Cardiac muscle cell (in vitro differentiated cells and primary cell): ENCODE data around the gene TBC1D3E. TPM values are rescaled to one million over a fixed set of nuclear protein-coding genes. Genes with fewer than 3 reads are reported as not detected.
"Not testable (repeated sequence)": the region's sequence is repeated elsewhere in the genome, so short reads cannot be mapped to it uniquely, and the experiment has no call there.

ENCODE experiments used
- DNase-seq, 2 donors: peaks; one replicate each; pipeline versions ENCODE4 v3.0.0 to v3.0.0-alpha.2; 2010 to 2017; ENCODE audit warnings: low read depth in 1 of 2, low spot score in 1 of 2
- H3K27ac ChIP-seq: fragments of 200-600 bp; sonication (generic); 2 replicates; pipeline ENCODE4 v1.5.1; 2016
- H3K27me3 ChIP-seq: fragments of 200-600 bp; sonication (generic); 2 replicates; pipeline ENCODE4 v1.6.0; 2016; ENCODE audit warnings: control low read depth
- H3K36me3 ChIP-seq: fragments of 200-600 bp; sonication (generic); 2 replicates; pipeline ENCODE4 v1.5.1; 2016; ENCODE audit warnings: control low read depth
- H3K4me1 ChIP-seq: fragments of 200-600 bp; sonication (generic); 2 replicates; pipeline ENCODE4 v1.8.1; 2017; ENCODE audit warnings: low read depth, mild to moderate bottlenecking, mixed run types
- H3K4me3 ChIP-seq: fragments of 200-600 bp; sonication (generic); 2 replicates; pipeline ENCODE4 v1.5.1; 2016; ENCODE audit warnings: mild to moderate bottlenecking
- H3K9me3 ChIP-seq: fragments of 200-600 bp; sonication (generic); 2 replicates; pipeline ENCODE4 v1.5.1; 2017; ENCODE audit warnings: low read depth, mild to moderate bottlenecking, control low read depth
- polyA plus RNA-seq: library from polyadenylated mRNA; unstranded; fragments of >200 nt; fragmentation: Nextera tagmentation; extraction: Ambion mirVana; gene quantifications from 2 replicates; pipeline ENCODE4 v1.2.1, GENCODE V29; 2016
- total RNA-seq: library from RNA; depleted of rRNA; stranded (reverse); fragments of >200 nt; gene quantifications from 2 replicates; pipeline ENCODE4 v1.2.3, GENCODE V29; 2016

TBC1D3E gene
- total RNA-seq: 1.6 and 4.9 TPM in 2 replicates
- polyA plus RNA-seq: 4.6 and 6.1 TPM in 2 replicates

GRCh38 chr17:38127651-38128050 lies at the start of gene TBC1D3E:
Gene TBC1D3E (plus strand): TSS chr17:38127951. CDS start chr17:38129496, 1,545 bp downstream.
- H3K27ac ChIP-seq, H3K4me3 ChIP-seq, H3K9me3 ChIP-seq, DNase-seq, H3K36me3 ChIP-seq, H3K27me3 ChIP-seq, H3K4me1 ChIP-seq: not testable (repeated sequence)

GRCh38 chr17:38087344-38087743 lies 40.4 kb upstream of the TBC1D3E start:
- H3K36me3 ChIP-seq, H3K27ac ChIP-seq, H3K4me1 ChIP-seq, H3K27me3 ChIP-seq, H3K4me3 ChIP-seq, DNase-seq, H3K9me3 ChIP-seq: not testable (repeated sequence)

DNA sequence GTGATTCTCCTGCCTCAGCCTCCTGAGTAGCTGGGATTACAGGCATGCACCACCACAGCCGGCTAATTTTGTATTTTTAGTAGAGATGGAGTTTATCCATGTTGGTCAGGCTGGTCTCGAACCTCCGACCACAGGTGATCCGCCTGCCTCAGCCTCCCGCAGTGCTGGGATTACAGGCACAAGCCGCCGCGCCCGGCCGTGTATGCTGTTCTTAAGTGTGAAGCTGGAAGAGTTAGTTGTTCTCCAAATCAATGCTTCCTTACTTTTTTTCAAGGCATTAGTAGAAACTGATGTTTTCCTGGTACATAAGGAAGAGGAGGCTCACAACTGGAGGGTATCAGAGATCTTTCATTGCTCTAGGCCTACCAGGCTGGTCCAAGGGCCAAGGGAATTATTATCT lies 39.6 kb upstream of the TBC1D3E start:
- H3K36me3 ChIP-seq, DNase-seq, H3K9me3 ChIP-seq, H3K4me1 ChIP-seq, H3K27ac ChIP-seq, H3K27me3 ChIP-seq, H3K4me3 ChIP-seq: not testable (repeated sequence)

DNA sequence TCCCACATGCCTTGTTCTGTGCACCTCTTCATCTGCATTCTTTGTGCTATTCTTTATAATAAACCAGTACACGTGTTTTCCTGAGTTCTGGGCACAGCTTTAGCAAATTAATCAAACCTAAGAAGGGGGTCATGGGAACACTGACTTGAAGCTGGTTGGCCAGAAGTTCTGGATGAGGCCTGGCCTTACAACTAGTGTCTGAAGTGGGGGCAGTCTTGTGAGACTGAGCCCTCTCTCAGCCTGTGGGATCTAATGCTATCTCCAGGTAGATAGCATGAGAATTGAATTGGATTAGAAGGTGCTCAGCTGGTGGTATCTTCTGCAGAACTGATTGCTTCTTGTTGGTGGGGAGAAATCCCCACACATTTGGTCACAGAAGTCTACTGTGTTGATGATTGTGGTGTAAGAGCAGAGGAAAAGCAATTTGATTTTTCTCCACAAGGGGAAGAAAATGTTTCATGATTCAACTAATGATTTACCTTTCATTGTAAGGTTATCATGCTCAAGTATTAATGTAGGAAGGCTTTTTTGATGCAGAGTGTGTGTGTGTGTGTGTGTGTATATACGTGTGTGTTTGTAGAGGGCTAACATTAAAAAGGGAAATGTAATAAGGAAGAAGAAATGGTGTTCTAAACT lies 33.6 kb upstream of the TBC1D3E start:
- not testable (repeated sequence) for DNase-seq, H3K27ac ChIP-seq, H3K9me3 ChIP-seq, H3K4me1 ChIP-seq, H3K4me3 ChIP-seq, H3K36me3 ChIP-seq, H3K27me3 ChIP-seq

DNA sequence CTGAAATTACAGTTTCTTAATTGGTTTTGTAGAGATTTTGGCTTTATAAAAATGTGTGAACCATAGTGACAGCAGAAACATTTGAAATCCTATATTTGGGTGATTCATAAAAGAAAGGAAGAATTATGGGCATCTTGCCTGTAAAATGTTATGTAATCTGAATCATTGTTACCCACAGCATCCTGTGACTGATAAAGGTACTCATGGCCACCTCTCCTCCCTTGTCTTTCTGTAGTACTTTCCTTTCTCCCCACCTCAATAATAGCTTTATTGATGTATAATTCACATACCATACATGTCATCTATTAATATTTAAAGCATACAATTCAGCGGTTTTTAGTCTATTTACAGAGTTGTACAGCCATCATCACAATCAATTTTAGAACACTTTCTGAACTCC lies 28.5 kb upstream of the TBC1D3E start:
- H3K27me3 ChIP-seq, H3K27ac ChIP-seq, H3K9me3 ChIP-seq, H3K4me1 ChIP-seq, H3K4me3 ChIP-seq, H3K36me3 ChIP-seq, DNase-seq: not testable (repeated sequence)

DNA sequence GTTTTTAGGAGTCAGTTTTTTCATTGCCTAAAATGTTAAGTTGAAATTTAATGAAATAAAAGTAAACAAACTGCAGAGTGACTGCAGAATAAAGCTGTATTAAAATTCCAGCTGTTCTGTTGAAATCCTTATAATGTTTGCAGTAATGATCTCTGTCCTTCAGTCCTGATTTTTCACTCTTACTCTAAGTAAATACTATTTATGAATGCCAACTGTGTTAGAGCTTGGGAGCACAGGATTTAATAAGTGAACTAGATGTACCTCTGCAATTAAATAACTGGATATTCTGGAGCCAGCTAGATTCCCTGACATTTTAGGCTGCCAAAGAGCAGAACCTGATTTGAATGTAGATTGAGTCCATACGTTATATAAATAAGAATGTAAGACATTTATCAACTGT lies 7.9 kb upstream of the TBC1D3E start:
- H3K9me3 ChIP-seq, H3K27me3 ChIP-seq, H3K4me1 ChIP-seq, H3K36me3 ChIP-seq, H3K4me3 ChIP-seq, H3K27ac ChIP-seq, DNase-seq: not testable (repeated sequence)

DNA sequence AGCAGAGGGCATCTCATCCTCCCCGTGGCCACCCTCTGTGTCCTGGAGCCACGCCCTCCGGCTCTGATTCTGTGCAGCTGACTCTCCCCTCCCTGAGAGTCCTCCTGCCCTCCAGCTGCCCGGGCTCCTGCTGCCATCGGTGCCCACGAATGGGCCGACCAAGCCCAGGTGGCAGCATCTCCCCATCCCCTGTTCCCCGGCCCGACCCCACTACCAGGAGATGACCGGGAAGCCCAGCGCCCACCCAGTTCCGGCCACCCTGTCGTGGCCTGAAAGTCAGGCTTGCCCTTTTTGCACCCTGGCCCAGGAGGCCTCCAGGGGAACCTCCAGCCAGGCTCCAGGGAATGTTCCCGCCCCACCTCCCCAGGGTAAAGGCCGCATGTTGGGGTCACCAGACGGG lies 7.1 kb downstream of the TBC1D3E start:
- H3K27me3 ChIP-seq, H3K4me3 ChIP-seq, H3K4me1 ChIP-seq, H3K36me3 ChIP-seq, H3K9me3 ChIP-seq, DNase-seq, H3K27ac ChIP-seq: not testable (repeated sequence)

Other genes with a start within 250 kb of the TBC1D3E start
- gene TBC1D3K, start 203.5 kb upstream of the TBC1D3E start, total RNA-seq: not detected in 2 replicates
- gene TBC1D3K, start 203.5 kb upstream of the TBC1D3E start, polyA plus RNA-seq: not detected in 2 replicates
- gene TBC1D3L, start 138.9 kb upstream of the TBC1D3E start, total RNA-seq: 4.1 and 14.9 TPM in 2 replicates
- gene TBC1D3L, start 138.9 kb upstream of the TBC1D3E start, polyA plus RNA-seq: 9.4 and 9.6 TPM in 2 replicates
- 3.0 and 3.8 TPM in 2 replicates for gene TBC1D3D, start 124.0 kb upstream of the TBC1D3E start, total RNA-seq
- 0.56 and 2.5 TPM in 2 replicates for gene TBC1D3D, start 124.0 kb upstream of the TBC1D3E start, polyA plus RNA-seq
- 4.0 TPM in 1 of 2 replicates, not detected in the other for gene TBC1D3C, start 59.3 kb upstream of the TBC1D3E start, total RNA-seq
- gene TBC1D3C, start 59.3 kb upstream of the TBC1D3E start, polyA plus RNA-seq: 3.2 and 5.4 TPM in 2 replicates
- gene TBC1D3, start 64.6 kb downstream of the TBC1D3E start, total RNA-seq: not detected in 2 replicates
- gene TBC1D3, start 64.6 kb downstream of the TBC1D3E start, polyA plus RNA-seq: not detected in 2 replicates
- gene MRPL45, start 169.2 kb downstream of the TBC1D3E start, total RNA-seq: 42.0 and 46.7 TPM in 2 replicates
- 43.5 and 49.0 TPM in 2 replicates for gene MRPL45, start 169.2 kb downstream of the TBC1D3E start, polyA plus RNA-seq
- gene GPR179, start 216.0 kb downstream of the TBC1D3E start, total RNA-seq: 0.07 and 0.51 TPM in 2 replicates
- 0.12 TPM in 1 of 2 replicates, not detected in the other for gene GPR179, start 216.0 kb downstream of the TBC1D3E start, polyA plus RNA-seq
- 12.5 and 18.7 TPM in 2 replicates for gene SOCS7, start 223.9 kb downstream of the TBC1D3E start, total RNA-seq
- gene SOCS7, start 223.9 kb downstream of the TBC1D3E start, polyA plus RNA-seq: 2.8 and 4.2 TPM in 2 replicates